Stimulated activated CD4-positive, alpha-beta T cell treated with anti-CD3 and anti-CD28 coated beads, Interleukin-1b, Interleukin-23, amount 100 ng/mL, for 1 hour (primary cell): Measurements from ENCODE around the gene ZC3H10.
A peak's percentile ranks its signal among the peaks of the same experiment; 100 is the strongest.

Experiments used
- DNase-seq, 2 donors: peaks; one replicate each; pipeline ENCODE4 v3.0.0-alpha.2; 2020; ENCODE audit warnings: low read depth in 2 of 2

ZC3H10 gene

GRCh38 chr12:56127888-56128669, 10.0 kb downstream of the ZC3H10 start, which contains the start of gene ESYT1:
Gene ESYT1, plus strand, starts transcription at chr12:56128267. Its CDS starts 53 bp downstream, at chr12:56128320.
- peak; percentile 77 to 97 for DNase-seq

- DNase-seq: no peak
Observed at GRCh38 chr12:56128670-56129205, 10.7 kb downstream of the ZC3H10 start.

- DNase-seq: peak; percentile 19 to 58
Observed at GRCh38 chr12:56129206-56129941, 11.3 kb downstream of the ZC3H10 start.

GRCh38 chr12:56129942-56130495, 12.0 kb downstream of the ZC3H10 start:
- no peak for DNase-seq

GRCh38 chr12:56130876-56131275, 12.8 kb downstream of the ZC3H10 start:
- no peak for DNase-seq

- no peak for DNase-seq
Observed at GRCh38 chr12:56134897-56135296, 16.8 kb downstream of the ZC3H10 start.

- no peak for DNase-seq
Observed at GRCh38 chr12:56137853-56138571, 19.9 kb downstream of the ZC3H10 start.

- DNase-seq: no peak
Observed at GRCh38 chr12:56141946-56142784, 24.1 kb downstream of the ZC3H10 start.

- no peak for DNase-seq
Observed at GRCh38 chr12:56143217-56143616, 25.2 kb downstream of the ZC3H10 start.

GRCh38 chr12:56143870-56144269, 25.8 kb downstream of the ZC3H10 start:
- DNase-seq: no peak

- DNase-seq: no peak
Observed at GRCh38 chr12:56145217-56145616, 27.2 kb downstream of the ZC3H10 start.

GRCh38 chr12:56146492-56147460, 28.7 kb downstream of the ZC3H10 start:
- no peak for DNase-seq

GRCh38 chr12:56150563-56150962, 32.5 kb downstream of the ZC3H10 start:
- no peak for DNase-seq

GRCh38 chr12:56151672-56152131, 33.6 kb downstream of the ZC3H10 start:
- DNase-seq: no peak

- peak; percentile 81 to 83 for DNase-seq
Observed at GRCh38 chr12:56152132-56152755, 34.2 kb downstream of the ZC3H10 start, which contains the start of gene MYL6B. Gene MYL6B, plus strand, starts transcription at chr12:56152587. Its CDS starts 1,332 bp downstream, at chr12:56153919.

GRCh38 chr12:56152756-56153677, 35.0 kb downstream of the ZC3H10 start:
- DNase-seq: no peak

- no peak for DNase-seq
Observed at GRCh38 chr12:56153678-56154065, 35.6 kb downstream of the ZC3H10 start.

- no peak for DNase-seq
Observed at GRCh38 chr12:56154246-56154771, 36.2 kb downstream of the ZC3H10 start.
